ENCODE data around the gene ST8SIA6. TPM values are rescaled to one million over a fixed set of nuclear protein-coding genes. Genes with fewer than 3 reads are reported as not detected.
"Not testable (repeated sequence)": the region's sequence is repeated elsewhere in the genome, so short reads cannot be mapped to it uniquely, and the experiment has no call there.

Gene ST8SIA6
- total RNA-seq, 1 experiment from 2014 or later: not detected

GRCh38 chr10:17457083-17457482, 2.7 kb upstream of the ST8SIA6 start:
- DNase-seq (ENCODE audit: low read depth): no peak

GRCh38 chr10:17456032-17456548, 1.7 kb upstream of the ST8SIA6 start:
- DNase-seq (ENCODE audit: low read depth): no peak

- no peak for DNase-seq (ENCODE audit: low read depth)
These were observed 673 bp upstream of the ST8SIA6 start for GRCh38 chr10:17455015-17455520.

GRCh38 chr10:17453373-17454091, 863 bp downstream of the ST8SIA6 start:
- DNase-seq (ENCODE audit: low read depth): no peak

- DNase-seq (ENCODE audit: low read depth): no peak
These were observed 1.4 kb downstream of the ST8SIA6 start for GRCh38 chr10:17453035-17453372.

GRCh38 chr10:17452060-17452841, 2.1 kb downstream of the ST8SIA6 start:
- no peak for DNase-seq (ENCODE audit: low read depth)

- no peak for DNase-seq (ENCODE audit: low read depth)
These were observed 4.4 kb downstream of the ST8SIA6 start for GRCh38 chr10:17450024-17450423.

GRCh38 chr10:17445400-17445998, 8.9 kb downstream of the ST8SIA6 start:
- no peak for DNase-seq (ENCODE audit: low read depth)

GRCh38 chr10:17444388-17444714, 10.0 kb downstream of the ST8SIA6 start:
- no peak for DNase-seq (ENCODE audit: low read depth)

- peak; percentile 11 for DNase-seq (ENCODE audit: low read depth)
These were observed 10.5 kb downstream of the ST8SIA6 start for GRCh38 chr10:17443707-17444387.

- DNase-seq (ENCODE audit: low read depth): no peak
These were observed 15.8 kb downstream of the ST8SIA6 start for GRCh38 chr10:17438583-17438982.

- not testable (repeated sequence) for DNase-seq (ENCODE audit: low read depth)
These were observed 17.8 kb downstream of the ST8SIA6 start for GRCh38 chr10:17436578-17436977.

- DNase-seq (ENCODE audit: low read depth): no peak
These were observed 18.4 kb downstream of the ST8SIA6 start for GRCh38 chr10:17435953-17436352.

GRCh38 chr10:17435187-17435586, 19.2 kb downstream of the ST8SIA6 start:
- no peak for DNase-seq (ENCODE audit: low read depth)

GRCh38 chr10:17432723-17433122, 21.7 kb downstream of the ST8SIA6 start:
- peak; percentile 24 for DNase-seq (ENCODE audit: low read depth)

GRCh38 chr10:17431871-17432311, 22.5 kb downstream of the ST8SIA6 start:
- DNase-seq (ENCODE audit: low read depth): peak; percentile 53

GRCh38 chr10:17430647-17431355, 23.6 kb downstream of the ST8SIA6 start:
- peak; percentile 57 for DNase-seq (ENCODE audit: low read depth)

GRCh38 chr10:17429490-17429889, 24.9 kb downstream of the ST8SIA6 start:
- DNase-seq (ENCODE audit: low read depth): no peak

- no peak for DNase-seq (ENCODE audit: low read depth)
These were observed 25.9 kb downstream of the ST8SIA6 start for GRCh38 chr10:17428351-17429097.

- no peak for DNase-seq (ENCODE audit: low read depth)
These were observed 26.6 kb downstream of the ST8SIA6 start for GRCh38 chr10:17427666-17428350.
